ENCODE data around the gene AOPEP.

GRCh38 chr9:94725293-94725692, 1.2 kb upstream of the AOPEP start:
- TF ChIP-seq CTCF (tag by site-specific recombination; IDR thresholded peaks at IDR 0.05) (no peak), IKZF3 (tag by site-specific recombination; IDR thresholded peaks at IDR 0.05) (no peak), KLF1 (tag by site-specific recombination; IDR thresholded peaks at IDR 0.05) (no peak), ZNF423 (tag by site-specific recombination; IDR thresholded peaks at IDR 0.05) (no peak), PRDM10 (tag by site-specific recombination; IDR thresholded peaks at IDR 0.05) (no peak), SALL2 (tag by site-specific recombination; IDR thresholded peaks at IDR 0.05; ENCODE audit: borderline replicate concordance) (no peak), ZNF146 (tag by site-specific recombination; IDR thresholded peaks at IDR 0.05) (no peak)

All from HEK293 (cell line).